Hepatocyte (in vitro differentiated cells): ENCODE measurements around the gene SGF29.

Source experiments
- EZH2 ChIP-seq: fragments of 200-600 bp; sonication (generic); IDR thresholded peaks from 2 replicates; pipeline ENCODE4 v1.6.1; 2016; ENCODE audit warnings: antibody characterized with exemption, mild to moderate bottlenecking, borderline replicate concordance
- TF ChIP-seq, protein P1 (sequence below): fragments of 200-600 bp; sonication (generic); IDR thresholded peaks from 2 replicates; pipeline ENCODE4 v1.5.1; 2016; ENCODE audit warnings: antibody characterized with exemption, mild to moderate bottlenecking; ENCODE audit not compliant: poor library complexity

DNA sequence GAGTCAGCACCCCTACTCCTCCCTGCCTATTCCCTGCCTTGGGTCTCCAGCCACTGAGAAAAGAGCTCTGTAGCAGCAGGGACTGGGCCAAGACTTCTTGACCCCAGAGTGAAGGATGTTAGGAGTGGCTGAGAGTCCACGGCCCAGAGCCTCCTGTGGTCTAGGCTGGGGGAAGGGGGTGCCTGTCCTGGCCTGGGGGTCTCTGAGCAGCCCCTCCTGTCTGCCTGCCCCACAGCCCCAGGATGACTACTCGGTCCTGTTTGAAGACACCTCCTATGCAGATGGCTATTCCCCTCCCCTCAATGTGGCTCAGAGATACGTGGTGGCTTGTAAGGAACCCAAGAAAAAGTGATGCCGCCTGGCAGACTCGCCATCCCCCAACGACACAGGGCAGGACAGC, 37.6 kb downstream of the SGF29 start:
- TF ChIP-seq, protein P1, sequence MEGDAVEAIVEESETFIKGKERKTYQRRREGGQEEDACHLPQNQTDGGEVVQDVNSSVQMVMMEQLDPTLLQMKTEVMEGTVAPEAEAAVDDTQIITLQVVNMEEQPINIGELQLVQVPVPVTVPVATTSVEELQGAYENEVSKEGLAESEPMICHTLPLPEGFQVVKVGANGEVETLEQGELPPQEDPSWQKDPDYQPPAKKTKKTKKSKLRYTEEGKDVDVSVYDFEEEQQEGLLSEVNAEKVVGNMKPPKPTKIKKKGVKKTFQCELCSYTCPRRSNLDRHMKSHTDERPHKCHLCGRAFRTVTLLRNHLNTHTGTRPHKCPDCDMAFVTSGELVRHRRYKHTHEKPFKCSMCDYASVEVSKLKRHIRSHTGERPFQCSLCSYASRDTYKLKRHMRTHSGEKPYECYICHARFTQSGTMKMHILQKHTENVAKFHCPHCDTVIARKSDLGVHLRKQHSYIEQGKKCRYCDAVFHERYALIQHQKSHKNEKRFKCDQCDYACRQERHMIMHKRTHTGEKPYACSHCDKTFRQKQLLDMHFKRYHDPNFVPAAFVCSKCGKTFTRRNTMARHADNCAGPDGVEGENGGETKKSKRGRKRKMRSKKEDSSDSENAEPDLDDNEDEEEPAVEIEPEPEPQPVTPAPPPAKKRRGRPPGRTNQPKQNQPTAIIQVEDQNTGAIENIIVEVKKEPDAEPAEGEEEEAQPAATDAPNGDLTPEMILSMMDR = no peak
- no peak for TF ChIP-seq EZH2
